H1 (cell line): ENCODE measurements around the gene TMEM232.

Source experiments
- CTCF ChIP-seq, 3 experiments: IDR thresholded peaks; 1 replicate in 2 of 3; 2 replicates in 1 of 3; pipeline versions ENCODE4 v1.5.1 to v1.6.1; 2011; ENCODE audit warnings: low read length in 3 of 3, mild to moderate bottlenecking in 3 of 3, inconsistent platforms in 2 of 3, low read depth in 1 of 3, moderate library complexity in 1 of 3; ENCODE audit not compliant: insufficient read depth in 1 of 3; ENCODE audit errors: control extremely low read depth in 1 of 3
- EZH2 ChIP-seq: fragments of 200-600 bp; sonication (generic); IDR thresholded peaks from 2 replicates; pipeline ENCODE4 v1.7.1; 2012; ENCODE audit warnings: low read depth, mild to moderate bottlenecking, moderate library complexity, low read length, inconsistent platforms; ENCODE audit not compliant: severe bottlenecking
- MAX ChIP-seq: IDR thresholded peaks from 2 replicates; pipeline ENCODE4 v1.6.1; 2012; ENCODE audit warnings: inconsistent platforms
- POLR2AphosphoS5 ChIP-seq: IDR thresholded peaks from 2 replicates; pipeline ENCODE4 v1.6.1; 2011; ENCODE audit warnings: low read depth, low read length
- SRF ChIP-seq: IDR thresholded peaks from 2 replicates; pipeline ENCODE4 v1.6.1; 2011; ENCODE audit warnings: mild to moderate bottlenecking, low read depth, low read length, moderate library complexity

- no peak for TF ChIP-seq CTCF (IDR thresholded peaks at IDR 0.05; ENCODE audit: control extremely low read depth in 1 of 3, insufficient read depth in 1 of 3, low read depth in 1 of 3, low read length in 3 of 3)
- TF ChIP-seq SRF: no peak
- no peak for TF ChIP-seq EZH2
- no peak for TF ChIP-seq POLR2AphosphoS5
- no peak for TF ChIP-seq MAX
These were observed 138.0 kb downstream of the TMEM232 start for GRCh38 chr5:110588286-110588980.
